GM06990 (cell line): ENCODE results near the gene UBE3D.

ENCODE experiments used
- DNase-seq: peaks from one replicate; pipeline ENCODE4 v3.0.0-alpha.2; 2011; ENCODE audit not compliant: insufficient read length; ENCODE audit errors: extremely low read depth
- H3K27me3 ChIP-seq: replicated peaks from 2 replicates; pipeline ENCODE4 v1.6.0; 2011; ENCODE audit warnings: low read length; ENCODE audit not compliant: control insufficient read depth, insufficient read depth
- H3K36me3 ChIP-seq: 2 replicates; pipeline ENCODE4 v1.5.1; 2011; ENCODE audit warnings: low read length; ENCODE audit not compliant: control insufficient read depth, insufficient read depth
- H3K4me3 ChIP-seq: replicated peaks from 2 replicates; pipeline ENCODE4 v1.5.1; 2011; ENCODE audit warnings: low read depth, mild to moderate bottlenecking, control low read depth, low read length
- TF ChIP-seq, protein P1 (sequence below): IDR thresholded peaks from 2 replicates; pipeline ENCODE4 v1.5.1; 2011; ENCODE audit warnings: low read length, control low read depth, mild to moderate bottlenecking, inconsistent platforms; ENCODE audit not compliant: insufficient read depth, poor library complexity, severe bottlenecking

The UBE3D gene, protein sequence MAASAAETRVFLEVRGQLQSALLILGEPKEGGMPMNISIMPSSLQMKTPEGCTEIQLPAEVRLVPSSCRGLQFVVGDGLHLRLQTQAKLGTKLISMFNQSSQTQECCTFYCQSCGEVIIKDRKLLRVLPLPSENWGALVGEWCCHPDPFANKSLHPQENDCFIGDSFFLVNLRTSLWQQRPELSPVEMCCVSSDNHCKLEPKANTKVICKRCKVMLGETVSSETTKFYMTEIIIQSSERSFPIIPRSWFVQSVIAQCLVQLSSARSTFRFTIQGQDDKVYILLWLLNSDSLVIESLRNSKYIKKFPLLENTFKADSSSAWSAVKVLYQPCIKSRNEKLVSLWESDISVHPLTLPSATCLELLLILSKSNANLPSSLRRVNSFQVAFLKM

DNA sequence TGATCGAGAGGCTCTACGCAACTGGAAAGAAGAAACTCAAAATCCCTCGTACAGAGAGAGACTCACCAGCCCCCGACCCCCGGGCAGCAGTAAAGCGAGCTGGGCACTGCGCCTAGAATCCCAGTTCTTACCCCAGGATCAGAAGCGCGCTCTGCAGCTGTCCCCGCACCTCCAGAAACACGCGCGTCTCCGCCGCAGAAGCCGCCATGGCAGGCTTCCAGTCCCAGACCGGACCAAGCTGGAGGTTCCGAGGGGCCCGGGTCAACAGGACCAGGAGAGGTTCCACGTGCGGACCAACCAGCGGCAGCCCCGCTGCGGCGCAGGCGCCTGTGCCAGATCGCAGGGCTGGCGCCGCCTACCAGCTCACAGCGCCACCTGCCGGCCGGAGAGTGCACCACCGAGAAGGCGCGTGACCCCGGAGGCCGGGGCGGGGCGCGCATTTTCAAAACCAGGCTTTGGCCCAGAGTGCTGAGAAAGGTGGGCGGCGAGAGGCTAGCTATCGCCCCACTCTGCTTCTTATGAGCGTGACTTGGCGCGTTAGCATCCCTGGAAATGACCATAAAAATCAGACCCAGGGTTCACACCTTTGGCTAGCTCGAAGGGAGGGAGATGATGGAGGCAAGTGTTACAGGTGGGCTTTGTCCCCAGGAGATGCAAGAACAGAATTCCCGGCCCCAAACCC lies at the start of gene UBE3D:
Gene UBE3D, minus strand, starts transcription at position 331 of the 682 bp plus-strand sequence. Its CDS starts 123 bp downstream, at position 208.
- H3K4me3 ChIP-seq, result peak within 1 kb of the TSS; percentile 96
- TF ChIP-seq, protein P1, sequence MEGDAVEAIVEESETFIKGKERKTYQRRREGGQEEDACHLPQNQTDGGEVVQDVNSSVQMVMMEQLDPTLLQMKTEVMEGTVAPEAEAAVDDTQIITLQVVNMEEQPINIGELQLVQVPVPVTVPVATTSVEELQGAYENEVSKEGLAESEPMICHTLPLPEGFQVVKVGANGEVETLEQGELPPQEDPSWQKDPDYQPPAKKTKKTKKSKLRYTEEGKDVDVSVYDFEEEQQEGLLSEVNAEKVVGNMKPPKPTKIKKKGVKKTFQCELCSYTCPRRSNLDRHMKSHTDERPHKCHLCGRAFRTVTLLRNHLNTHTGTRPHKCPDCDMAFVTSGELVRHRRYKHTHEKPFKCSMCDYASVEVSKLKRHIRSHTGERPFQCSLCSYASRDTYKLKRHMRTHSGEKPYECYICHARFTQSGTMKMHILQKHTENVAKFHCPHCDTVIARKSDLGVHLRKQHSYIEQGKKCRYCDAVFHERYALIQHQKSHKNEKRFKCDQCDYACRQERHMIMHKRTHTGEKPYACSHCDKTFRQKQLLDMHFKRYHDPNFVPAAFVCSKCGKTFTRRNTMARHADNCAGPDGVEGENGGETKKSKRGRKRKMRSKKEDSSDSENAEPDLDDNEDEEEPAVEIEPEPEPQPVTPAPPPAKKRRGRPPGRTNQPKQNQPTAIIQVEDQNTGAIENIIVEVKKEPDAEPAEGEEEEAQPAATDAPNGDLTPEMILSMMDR, result peak; percentile 88
- no peaks in the 10 kb centered on the region for H3K27me3 ChIP-seq
- DNase-seq, result peak; percentile 90
- no peaks in the 10 kb centered on the region for H3K36me3 ChIP-seq

DNA sequence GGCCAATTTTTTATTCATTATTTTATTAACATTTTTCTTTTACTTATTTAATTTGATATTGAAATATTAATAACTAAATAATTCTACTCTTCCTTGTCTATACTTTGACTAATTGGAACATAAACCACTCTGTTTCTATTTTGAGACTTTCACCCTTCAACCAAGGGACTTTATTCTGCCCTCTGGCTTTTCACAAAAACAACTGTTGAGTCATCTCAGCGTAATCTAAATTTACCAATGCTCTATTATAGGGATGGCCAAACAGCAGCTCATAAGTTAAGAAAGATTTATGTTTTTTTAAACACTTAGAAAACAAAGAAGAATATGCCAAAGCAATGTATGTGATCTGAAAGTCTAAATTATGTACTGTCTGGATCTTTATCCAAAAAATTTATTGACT lies 48.5 kb upstream of the UBE3D start:
- Histone ChIP-seq H3K4me3 (no peak overlapping the region), H3K27me3 (no peaks in the 10 kb centered on the region), H3K36me3 (no peaks in the 10 kb centered on the region; the same call in 1 of the 2 replicates)
- DNase-seq, result no peak
- TF ChIP-seq, protein P1, result no peak

DNA sequence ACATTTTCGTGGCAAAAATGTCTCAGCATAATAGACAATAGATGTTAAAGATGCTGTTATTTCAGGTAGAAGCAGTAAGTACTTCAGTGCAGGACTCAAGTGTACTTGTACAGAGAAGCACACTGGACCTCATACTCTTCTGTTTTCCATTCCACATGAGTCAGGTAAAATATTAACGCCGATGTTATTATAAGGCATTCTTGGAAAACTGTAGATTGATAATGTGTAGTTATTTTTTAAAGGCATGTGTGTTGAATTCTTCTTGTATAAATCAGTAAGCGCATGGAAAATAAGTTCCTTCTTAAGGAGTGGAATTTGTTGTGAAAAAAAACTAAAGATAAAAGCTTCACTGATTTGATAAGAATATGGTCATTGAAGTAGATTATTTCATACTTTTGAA lies 47.6 kb upstream of the UBE3D start:
- no peak overlapping the region for H3K4me3 ChIP-seq

DNA sequence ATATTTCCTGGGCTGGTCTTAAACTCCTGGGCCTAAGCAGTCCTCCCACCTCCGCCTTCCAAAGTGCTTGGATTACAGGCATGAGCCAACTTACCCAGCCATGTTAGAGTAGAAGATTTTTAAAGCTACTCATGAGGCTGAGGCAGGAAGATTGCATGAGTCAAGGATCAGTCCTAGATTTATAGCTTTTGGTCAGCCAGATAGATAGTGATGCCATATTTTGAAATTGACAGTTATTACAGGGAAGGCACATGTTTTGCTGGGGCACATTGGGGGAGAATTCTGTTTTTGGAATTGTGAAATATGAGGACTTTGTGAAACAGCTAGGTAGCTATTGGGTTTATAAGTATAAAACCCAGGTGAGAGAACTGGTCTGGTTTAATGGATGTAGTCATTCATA lies 42.7 kb upstream of the UBE3D start:
- Histone ChIP-seq H3K36me3 (no peaks in the 10 kb centered on the region; the same call in 1 of the 2 replicates), H3K4me3 (no peak overlapping the region), H3K27me3 (no peaks in the 10 kb centered on the region)
- TF ChIP-seq, protein P1, result no peak
- no peak for DNase-seq

More for the DNA sequence above, 47.6 kb upstream of the UBE3D start:
- no peaks in the 10 kb centered on the region for H3K27me3 ChIP-seq
- TF ChIP-seq, protein P1, result no peak
- no peak for DNase-seq
- no peaks in the 10 kb centered on the region; the same call in 1 of the 2 replicates for H3K36me3 ChIP-seq

DNA sequence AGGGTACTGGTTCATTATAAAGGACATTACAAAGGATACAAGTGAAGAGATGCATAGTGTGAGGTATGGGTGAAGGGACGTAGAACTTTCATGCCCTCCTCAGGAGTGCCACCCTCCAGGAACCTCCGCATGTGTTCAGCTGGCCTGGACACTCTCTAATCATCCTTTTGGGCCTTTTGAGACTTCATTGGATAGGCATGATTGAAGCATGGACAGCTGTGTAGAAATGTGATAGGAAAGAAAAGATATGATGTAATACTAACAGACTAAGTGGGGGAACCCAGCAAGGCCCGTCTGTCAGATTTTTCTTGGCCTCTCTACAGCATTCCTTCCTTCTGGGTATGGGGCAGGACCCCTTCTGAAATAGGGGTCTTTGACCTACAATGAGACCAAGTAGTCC lies 32.9 kb upstream of the UBE3D start:
- H3K4me3 ChIP-seq, result no peak overlapping the region
- TF ChIP-seq, protein P1, result no peak
- no peak for DNase-seq
- no peaks in the 10 kb centered on the region; the same call in 1 of the 2 replicates for H3K36me3 ChIP-seq
- H3K27me3 ChIP-seq, result no peaks in the 10 kb centered on the region
